Anterior cingulate cortex (tissue), 58 donors: ENCODE results near the gene NUFIP1.
"Not testable (repeated sequence)": the region's sequence is repeated elsewhere in the genome, so short reads cannot be mapped to it uniquely, and the experiment has no call there.

Experiments used
- DNase-seq, 58 donors: peaks; one replicate each; lab custom pipeline; 2025; lab: John Stamatoyannopoulos, UW

NUFIP1 gene

GRCh38 chr13:44921931-44922758, 67.1 kb downstream of the NUFIP1 start:
- DNase-seq: peak in 5 of 58 donors; percentile 9 to 28 (median 23)

- DNase-seq: no peak
Observed at GRCh38 chr13:44921246-44921877, 67.9 kb downstream of the NUFIP1 start.

GRCh38 chr13:44920013-44920412, 69.3 kb downstream of the NUFIP1 start:
- no peak for DNase-seq

GRCh38 chr13:44919104-44919804, 70.0 kb downstream of the NUFIP1 start:
- no peak for DNase-seq

GRCh38 chr13:44918326-44919103, 70.8 kb downstream of the NUFIP1 start:
- peak; percentile 36 to 95 (median 83) for DNase-seq

GRCh38 chr13:44917589-44918325, 71.5 kb downstream of the NUFIP1 start:
- DNase-seq: peak; percentile 74 to 98 (median 95)

- no peak for DNase-seq
Observed at GRCh38 chr13:44912278-44913016, 76.8 kb downstream of the NUFIP1 start.

GRCh38 chr13:44908712-44909111, 80.6 kb downstream of the NUFIP1 start:
- no peak for DNase-seq

GRCh38 chr13:44908266-44908665, 81.0 kb downstream of the NUFIP1 start:
- no peak for DNase-seq

GRCh38 chr13:44906713-44907112, 82.6 kb downstream of the NUFIP1 start:
- peak in 52 of 58 donors; percentile 2 to 88 (median 48) for DNase-seq

- DNase-seq: peak in 1 of 58 donors; percentile 33
Observed at GRCh38 chr13:44906230-44906629, 83.0 kb downstream of the NUFIP1 start.

GRCh38 chr13:44905556-44905955, 83.7 kb downstream of the NUFIP1 start:
- DNase-seq: peak in 2 of 58 donors; percentile 2 to 6

- DNase-seq: peak in 16 of 58 donors; percentile 0 to 61 (median 10)
Observed at GRCh38 chr13:44904967-44905366, 84.3 kb downstream of the NUFIP1 start.

- peak in 43 of 58 donors; percentile 7 to 85 (median 40) for DNase-seq
Observed at GRCh38 chr13:44903574-44903985, 85.7 kb downstream of the NUFIP1 start.

GRCh38 chr13:44902738-44903137, 86.5 kb downstream of the NUFIP1 start:
- DNase-seq: no peak

- no peak for DNase-seq
Observed at GRCh38 chr13:44899967-44900366, 89.3 kb downstream of the NUFIP1 start.

- not testable (repeated sequence) for DNase-seq
Observed at GRCh38 chr13:44898308-44898707, 91.0 kb downstream of the NUFIP1 start.

GRCh38 chr13:44895953-44896335, 93.3 kb downstream of the NUFIP1 start:
- DNase-seq: no peak
